ENCODE data around the gene ATP2B1.

DNA sequence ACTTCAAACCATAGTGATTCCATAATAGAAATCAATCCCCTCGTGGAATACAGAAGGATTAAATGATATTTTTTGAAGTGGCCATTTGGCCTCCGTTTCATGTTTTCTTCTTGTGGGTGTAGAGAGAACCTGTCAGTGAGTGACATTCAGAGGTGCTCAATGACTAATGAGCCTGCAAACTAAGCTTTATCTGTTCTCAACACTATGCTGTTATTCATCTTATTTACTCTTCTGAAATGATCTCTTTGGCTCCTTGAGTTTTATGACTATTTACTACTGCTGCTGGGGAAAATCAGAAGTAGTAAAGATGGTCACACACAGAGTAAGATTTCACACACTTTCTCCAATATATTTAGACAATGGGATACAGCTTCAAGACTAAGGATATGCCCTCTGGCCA lies 30.4 kb downstream of the ATP2B1 start:
- TF ChIP-seq, protein P1, sequence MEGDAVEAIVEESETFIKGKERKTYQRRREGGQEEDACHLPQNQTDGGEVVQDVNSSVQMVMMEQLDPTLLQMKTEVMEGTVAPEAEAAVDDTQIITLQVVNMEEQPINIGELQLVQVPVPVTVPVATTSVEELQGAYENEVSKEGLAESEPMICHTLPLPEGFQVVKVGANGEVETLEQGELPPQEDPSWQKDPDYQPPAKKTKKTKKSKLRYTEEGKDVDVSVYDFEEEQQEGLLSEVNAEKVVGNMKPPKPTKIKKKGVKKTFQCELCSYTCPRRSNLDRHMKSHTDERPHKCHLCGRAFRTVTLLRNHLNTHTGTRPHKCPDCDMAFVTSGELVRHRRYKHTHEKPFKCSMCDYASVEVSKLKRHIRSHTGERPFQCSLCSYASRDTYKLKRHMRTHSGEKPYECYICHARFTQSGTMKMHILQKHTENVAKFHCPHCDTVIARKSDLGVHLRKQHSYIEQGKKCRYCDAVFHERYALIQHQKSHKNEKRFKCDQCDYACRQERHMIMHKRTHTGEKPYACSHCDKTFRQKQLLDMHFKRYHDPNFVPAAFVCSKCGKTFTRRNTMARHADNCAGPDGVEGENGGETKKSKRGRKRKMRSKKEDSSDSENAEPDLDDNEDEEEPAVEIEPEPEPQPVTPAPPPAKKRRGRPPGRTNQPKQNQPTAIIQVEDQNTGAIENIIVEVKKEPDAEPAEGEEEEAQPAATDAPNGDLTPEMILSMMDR (IDR thresholded peaks at IDR 0.05) = no peak
- TF ChIP-seq POLR2A (IDR thresholded peaks at IDR 0.05) = no peak
